ENCODE data around the gene PHF21B.
"Not testable (repeated sequence)": the region's sequence is repeated elsewhere in the genome, so short reads cannot be mapped to it uniquely, and the experiment has no call there.

PHF21B gene

GRCh38 chr22:44915441-44915840, 94.4 kb downstream of the PHF21B start:
- DNase-seq: no peak

GRCh38 chr22:44914026-44914721, 95.6 kb downstream of the PHF21B start:
- DNase-seq: no peak

GRCh38 chr22:44913198-44913983, 96.4 kb downstream of the PHF21B start:
- no peak for DNase-seq

DNA sequence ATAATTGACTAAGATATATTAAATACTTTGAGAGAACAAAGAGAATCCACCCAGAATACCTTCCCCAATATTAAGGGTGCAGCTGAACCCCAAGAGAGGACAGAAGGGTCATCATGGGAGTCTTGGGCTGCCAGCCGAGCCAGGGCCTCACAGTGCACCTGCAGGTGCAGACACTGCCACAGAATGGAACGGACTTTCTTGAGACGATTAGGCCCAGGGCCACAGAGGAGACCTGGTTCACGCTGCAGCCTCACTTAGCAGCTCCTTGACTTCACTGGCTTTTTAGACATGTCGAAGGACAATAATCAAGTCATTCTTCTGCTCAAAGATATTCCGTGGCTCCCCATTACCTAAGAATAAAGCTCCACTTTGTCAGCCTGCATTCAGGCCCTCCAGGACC, 100.6 kb downstream of the PHF21B start:
- DNase-seq: no peak

- no peak for DNase-seq
These were observed 101.8 kb downstream of the PHF21B start for GRCh38 chr22:44907765-44908737.

DNA sequence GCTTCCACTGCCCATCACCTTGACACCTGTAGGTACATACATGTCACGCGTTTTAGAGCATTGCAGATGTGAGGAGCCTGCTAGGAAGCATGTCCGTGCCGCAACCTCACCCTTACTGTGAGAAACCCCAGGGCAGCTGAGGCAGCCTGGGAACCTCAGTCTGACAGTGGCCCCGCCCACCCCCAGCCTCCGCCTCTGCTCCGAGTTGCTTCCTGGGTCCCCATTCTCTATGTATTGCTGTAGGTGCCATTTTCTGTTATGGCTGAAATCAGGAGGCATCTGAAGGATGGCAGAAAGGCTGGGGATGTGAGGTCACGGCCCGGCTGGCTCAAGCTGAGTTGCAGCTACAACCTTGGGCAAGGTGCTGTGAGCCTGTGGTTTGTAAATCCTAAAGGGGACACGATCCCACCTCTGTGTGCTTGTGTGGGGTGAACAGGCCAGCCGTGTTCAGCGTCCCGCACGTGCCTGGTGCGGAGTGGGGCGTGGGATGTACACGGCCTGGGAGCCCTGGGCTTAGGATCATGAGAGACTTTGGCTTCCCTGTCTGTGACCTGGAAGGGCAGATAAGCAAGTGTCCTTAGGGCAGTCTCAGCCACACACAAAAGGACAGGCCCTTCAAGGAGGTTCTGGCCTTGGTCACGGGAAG, 102.7 kb downstream of the PHF21B start:
- no peak for DNase-seq

DNA sequence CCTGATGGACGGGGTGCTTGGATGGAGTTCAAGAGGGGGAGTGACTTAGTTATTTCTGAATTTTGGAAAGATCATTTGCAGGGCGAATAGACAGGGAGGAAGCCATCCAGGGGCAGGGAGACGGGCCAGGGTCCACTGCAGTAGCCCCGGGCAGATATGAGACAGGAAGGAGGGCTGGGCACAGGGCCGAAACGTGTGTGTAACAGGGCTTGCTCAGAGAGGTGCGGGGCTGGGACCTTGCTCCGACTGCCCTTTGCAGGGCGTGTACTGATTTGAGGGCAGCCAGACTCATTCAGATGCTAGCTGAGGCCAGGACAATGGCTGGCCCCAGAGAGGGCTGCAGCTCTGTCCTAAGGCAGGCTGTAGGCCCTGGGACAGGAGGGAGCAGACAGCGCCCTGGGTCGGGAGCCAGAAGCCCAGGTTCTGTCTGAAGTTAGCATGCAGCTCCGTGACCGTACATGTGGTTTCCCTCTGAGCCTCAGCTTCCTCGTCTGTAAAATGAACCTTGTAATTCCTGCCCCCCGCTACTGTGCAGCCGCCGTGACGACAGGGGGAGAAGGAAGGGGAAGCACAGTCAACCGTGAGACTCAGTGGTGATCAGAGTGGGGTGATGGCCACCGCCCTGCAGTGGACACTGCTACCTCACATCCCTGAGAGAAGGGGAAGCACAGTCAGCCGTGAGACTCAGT, 103.4 kb downstream of the PHF21B start:
- DNase-seq: no peak

DNA sequence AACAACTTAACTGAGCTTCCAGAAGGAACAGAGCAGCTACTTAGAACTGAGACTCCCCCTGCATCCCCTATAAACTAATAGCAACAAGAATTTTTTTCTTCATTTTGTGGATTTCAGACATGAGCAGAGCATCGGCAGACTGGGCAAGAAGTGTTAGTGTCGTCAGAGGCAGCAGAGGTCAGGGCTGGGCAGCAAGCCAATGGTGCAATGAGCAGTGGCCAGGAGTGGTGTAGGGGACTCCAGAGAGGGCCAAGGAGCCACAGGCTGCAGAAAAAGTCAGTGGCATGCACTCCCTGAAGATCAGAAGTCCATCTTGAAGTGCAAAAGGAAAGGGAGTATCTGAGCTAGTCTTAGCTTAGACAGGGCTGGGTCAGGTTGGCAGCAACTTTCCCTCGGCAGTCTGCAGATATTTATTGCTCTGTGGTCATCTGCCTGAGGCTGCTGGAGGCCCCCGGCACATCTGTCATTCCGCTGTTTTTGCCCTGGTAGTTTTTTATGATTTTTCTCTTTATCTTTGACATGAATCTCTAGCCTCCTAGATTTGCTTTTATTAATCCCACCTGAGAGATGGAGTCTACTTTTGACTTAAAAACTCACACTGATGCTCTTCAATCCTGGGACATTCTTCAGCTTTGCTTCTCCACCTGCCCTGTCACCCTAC, 105.2 kb downstream of the PHF21B start:
- DNase-seq: not testable (repeated sequence)

GRCh38 chr22:44903164-44903563, 106.6 kb downstream of the PHF21B start:
- DNase-seq: not testable (repeated sequence)

GRCh38 chr22:44901301-44901700, 108.5 kb downstream of the PHF21B start:
- DNase-seq: no peak

- DNase-seq: no peak
These were observed 111.6 kb downstream of the PHF21B start for GRCh38 chr22:44898236-44898635.

DNA sequence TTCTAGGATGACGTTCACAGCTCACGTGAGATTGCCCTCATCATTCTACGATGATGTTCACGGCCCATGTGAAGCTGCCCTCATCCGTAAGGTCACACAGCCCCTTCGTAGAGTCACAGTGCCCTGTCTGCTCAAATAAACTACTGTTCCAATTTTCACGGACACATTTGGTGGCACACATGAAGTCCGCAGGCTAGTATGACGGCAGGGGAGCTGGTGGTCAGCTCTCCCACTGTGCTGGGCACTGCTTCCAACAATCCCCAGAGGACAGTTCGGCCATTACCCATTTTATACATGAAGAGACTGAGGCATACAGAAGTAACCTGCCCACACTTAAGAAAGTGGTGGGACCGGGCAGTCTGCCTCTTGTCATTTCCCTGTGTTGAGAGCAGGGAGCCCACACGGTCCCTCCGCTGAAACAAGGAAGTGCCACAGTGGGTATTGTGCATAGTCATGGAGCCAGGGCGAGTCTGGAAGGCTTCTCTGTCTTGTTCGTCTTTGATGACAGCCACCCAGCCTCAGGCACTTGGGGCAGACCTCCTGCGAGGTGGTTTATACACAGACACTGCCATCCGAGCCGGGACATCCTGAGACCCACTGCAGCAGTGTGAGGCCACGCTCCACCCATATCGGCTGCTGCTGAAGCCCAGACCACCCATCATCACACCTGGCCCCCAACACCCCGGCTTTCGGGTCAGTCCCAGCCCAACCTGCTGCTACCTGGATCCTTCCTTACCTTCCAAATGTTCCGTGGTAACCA, 114.3 kb downstream of the PHF21B start:
- DNase-seq: no peak

DNA sequence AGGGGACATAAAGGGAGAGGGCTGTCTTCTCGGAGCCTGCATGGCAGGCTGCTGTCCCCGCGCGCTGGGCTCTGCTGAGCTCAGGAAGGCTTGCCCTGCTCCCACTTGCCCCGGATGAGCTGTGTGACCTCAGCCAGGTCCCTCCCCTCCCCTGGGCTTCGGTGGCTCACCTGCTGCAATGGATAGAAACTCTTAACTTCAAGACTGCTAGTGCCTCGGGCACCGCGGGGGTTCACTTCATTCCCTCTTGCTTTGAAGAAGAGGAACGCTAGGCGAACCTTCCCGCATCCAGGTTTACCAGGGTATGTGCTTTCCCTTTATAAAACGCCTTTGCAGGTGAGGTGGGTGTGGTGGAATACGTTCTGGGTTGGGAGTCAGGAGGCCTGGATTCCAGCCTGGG, 115.0 kb downstream of the PHF21B start:
- DNase-seq: no peak

GRCh38 chr22:44894321-44894720, 115.5 kb downstream of the PHF21B start:
- no peak for DNase-seq

GRCh38 chr22:44893731-44894080, 116.1 kb downstream of the PHF21B start:
- DNase-seq: no peak

- DNase-seq: no peak
These were observed 116.7 kb downstream of the PHF21B start for GRCh38 chr22:44892803-44893730.

DNA sequence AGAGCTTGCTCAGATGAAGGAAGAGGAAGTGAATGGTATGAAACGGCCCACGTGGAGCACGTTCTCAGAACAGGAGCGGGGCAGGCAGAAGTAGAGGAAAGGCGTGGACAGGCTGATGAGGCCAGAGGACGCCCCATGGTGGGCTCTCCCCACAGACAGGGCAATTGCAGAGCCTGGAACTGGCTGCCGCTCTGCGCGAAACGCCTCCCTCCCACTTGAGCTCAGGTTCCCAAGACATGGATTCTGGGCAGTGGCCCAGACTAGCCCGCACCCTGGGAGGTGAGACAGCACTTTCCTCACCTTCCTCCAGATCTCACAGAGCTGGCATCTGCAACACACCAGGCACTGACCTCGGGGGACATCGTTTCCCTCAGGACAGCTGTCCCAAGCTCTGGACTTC, 117.6 kb downstream of the PHF21B start:
- no peak for DNase-seq

GRCh38 chr22:44891791-44892190, 118.0 kb downstream of the PHF21B start:
- DNase-seq: no peak

DNA sequence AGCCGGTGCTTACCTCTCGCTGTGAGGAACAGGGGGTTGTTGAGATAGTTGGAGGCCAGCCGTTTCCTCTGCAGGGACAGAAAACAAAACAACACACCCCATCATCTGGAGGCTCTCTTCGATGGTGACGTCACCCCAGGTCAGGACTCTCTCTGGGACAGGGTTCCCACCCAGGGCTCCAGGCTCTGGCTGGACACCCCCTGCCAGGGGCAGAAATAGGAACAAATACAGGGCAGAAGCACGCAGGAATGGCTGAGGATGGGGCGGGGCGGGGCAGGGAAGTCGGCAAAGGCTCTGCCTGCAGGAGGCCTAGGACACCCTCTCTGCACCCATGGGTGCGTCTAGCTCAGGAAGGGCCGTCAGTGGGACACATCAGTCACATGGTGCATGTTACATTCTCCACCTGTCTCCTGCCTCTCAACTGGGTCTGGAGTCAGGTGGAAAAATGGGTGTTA, 118.5 kb downstream of the PHF21B start:
- DNase-seq: no peak
